GM21576 (cell line): Measurements from ENCODE around the gene TFRC.
"Not testable (repeated sequence)": the region's sequence is repeated elsewhere in the genome, so short reads cannot be mapped to it uniquely, and the experiment has no call there.

Experiments used
- ATAC-seq: cut with Tn5 transposase; IDR thresholded peaks from one replicate; pipeline ENCODE4 v1.9.1; 2021; ENCODE audit warnings: mild to moderate bottlenecking, moderate library complexity; ENCODE audit not compliant: unreplicated experiment

The TFRC gene

GRCh38 chr3:196082619-196082971, 705 bp upstream of the TFRC start:
- ATAC-seq: no peak

- ATAC-seq: peak; percentile 41
These were observed 672 bp downstream of the TFRC start for GRCh38 chr3:196081002-196081833.

GRCh38 chr3:196080101-196080846, 1.6 kb downstream of the TFRC start:
- not testable (repeated sequence) for ATAC-seq

- ATAC-seq: no peak
These were observed 2.2 kb downstream of the TFRC start for GRCh38 chr3:196079682-196080081.

- no peak for ATAC-seq
These were observed 6.9 kb downstream of the TFRC start for GRCh38 chr3:196075013-196075412.

GRCh38 chr3:196073255-196073753, 8.6 kb downstream of the TFRC start:
- ATAC-seq: peak; percentile 51

- no peak for ATAC-seq
These were observed 9.6 kb downstream of the TFRC start for GRCh38 chr3:196072313-196072712.

GRCh38 chr3:196068812-196069211, 13.1 kb downstream of the TFRC start:
- not testable (repeated sequence) for ATAC-seq

GRCh38 chr3:196067439-196067838, 14.5 kb downstream of the TFRC start:
- no peak for ATAC-seq

- no peak for ATAC-seq
These were observed 17.9 kb downstream of the TFRC start for GRCh38 chr3:196063971-196064370.

GRCh38 chr3:196063456-196063855, 18.4 kb downstream of the TFRC start:
- no peak for ATAC-seq

- ATAC-seq: no peak
These were observed 18.8 kb downstream of the TFRC start for GRCh38 chr3:196063049-196063448.

GRCh38 chr3:196060834-196061233, 21.1 kb downstream of the TFRC start:
- ATAC-seq: no peak

- no peak for ATAC-seq
These were observed 24.0 kb downstream of the TFRC start for GRCh38 chr3:196057760-196058331.

GRCh38 chr3:196056371-196056770, 25.5 kb downstream of the TFRC start:
- not testable (repeated sequence) for ATAC-seq

- ATAC-seq: no peak
These were observed 26.1 kb downstream of the TFRC start for GRCh38 chr3:196055683-196056270.

GRCh38 chr3:196055240-196055639, 26.6 kb downstream of the TFRC start:
- no peak for ATAC-seq

GRCh38 chr3:196054661-196055060, 27.2 kb downstream of the TFRC start:
- no peak for ATAC-seq

- no peak for ATAC-seq
These were observed 28.4 kb downstream of the TFRC start for GRCh38 chr3:196053487-196053886.

- no peak for ATAC-seq
These were observed 30.4 kb downstream of the TFRC start for GRCh38 chr3:196051282-196052076.
